Limb (tissue), 2 donors: ENCODE data around the gene DLG2.
"Not testable (repeated sequence)": the region's sequence is repeated elsewhere in the genome, so short reads cannot be mapped to it uniquely, and the experiment has no call there.

Experiments used
- DNase-seq, 2 donors: peaks; one replicate each; pipeline ENCODE4 v3.0.0-alpha.2; 2016; ENCODE audit errors: extremely low spot score in 2 of 2

DLG2 gene

DNA sequence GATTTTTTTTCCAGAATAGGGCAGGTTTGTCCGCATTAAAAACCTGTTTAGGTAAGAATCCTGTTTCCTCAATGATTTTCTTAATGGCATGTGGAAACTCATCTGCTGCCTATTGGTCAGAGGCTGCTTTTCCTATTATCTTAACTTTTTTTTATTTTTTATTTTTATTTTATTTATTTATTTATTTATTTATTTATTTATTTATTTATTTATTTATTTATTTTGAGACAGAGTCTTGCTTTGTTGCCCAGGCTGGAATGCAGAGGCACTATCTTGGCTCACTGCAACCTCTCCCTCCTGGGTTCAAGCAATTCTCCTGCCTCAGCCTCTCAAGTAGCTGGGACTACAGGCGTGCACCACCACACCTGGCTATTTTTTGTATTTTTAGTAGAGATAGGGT lies 389.1 kb downstream of the DLG2 start:
- not testable (repeated sequence) for DNase-seq

DNA sequence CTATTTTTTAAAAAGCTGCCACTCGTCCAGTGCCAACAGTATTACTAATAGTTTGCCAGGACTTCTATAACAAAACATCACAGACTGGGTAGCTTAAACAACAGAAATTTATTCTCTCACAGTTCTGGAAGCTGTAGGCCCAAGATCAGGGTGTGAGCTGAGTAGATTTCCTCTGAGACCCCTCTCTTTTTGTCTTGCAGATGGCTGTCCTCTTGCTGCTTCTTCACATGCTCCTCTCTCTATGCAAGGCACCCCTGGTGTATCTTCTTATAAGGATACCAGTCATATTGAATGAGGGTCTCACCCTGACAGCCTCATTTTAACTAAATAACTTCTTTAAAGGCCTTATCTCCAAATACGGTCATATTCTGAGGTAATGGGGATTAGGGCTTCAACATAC lies 390.9 kb downstream of the DLG2 start:
- DNase-seq, result no peak

DNA sequence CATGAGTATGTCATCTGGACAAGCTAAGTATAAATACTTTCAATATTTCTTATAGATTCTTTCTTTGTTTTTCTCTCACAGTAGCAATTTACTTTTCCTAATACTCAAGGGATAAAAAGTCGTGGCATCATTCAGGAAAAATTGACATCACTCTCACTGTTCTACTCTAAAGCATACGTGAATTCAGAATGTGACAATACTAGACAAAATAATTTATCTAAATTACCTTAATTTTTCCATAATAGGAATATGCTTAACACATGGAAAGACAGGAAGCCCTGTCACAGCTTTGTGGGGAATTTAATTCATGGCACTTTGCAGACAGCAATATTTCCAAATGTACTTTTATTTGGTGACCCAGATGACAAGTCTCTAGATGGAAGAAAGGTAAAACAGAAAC lies 394.6 kb downstream of the DLG2 start:
- no peak for DNase-seq

DNA sequence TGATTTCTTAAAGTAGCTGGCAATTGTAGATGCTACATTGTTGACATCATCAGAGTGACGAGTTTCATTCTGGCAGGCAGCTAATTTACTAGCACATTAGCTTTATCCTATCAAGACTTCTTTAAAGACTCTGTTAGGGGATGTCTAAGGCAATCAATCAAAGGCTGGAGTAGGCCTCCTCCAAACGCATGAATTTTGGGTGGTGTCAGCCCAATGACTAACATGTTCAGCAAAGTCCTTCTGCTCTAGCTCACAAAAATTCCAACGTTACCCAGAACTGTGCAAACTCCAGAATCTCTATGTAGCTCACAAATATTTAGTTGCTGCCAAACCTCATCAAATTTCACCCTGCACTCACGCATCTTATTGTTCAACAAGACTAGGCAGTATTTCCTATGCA lies 395.6 kb downstream of the DLG2 start:
- no peak for DNase-seq

DNA sequence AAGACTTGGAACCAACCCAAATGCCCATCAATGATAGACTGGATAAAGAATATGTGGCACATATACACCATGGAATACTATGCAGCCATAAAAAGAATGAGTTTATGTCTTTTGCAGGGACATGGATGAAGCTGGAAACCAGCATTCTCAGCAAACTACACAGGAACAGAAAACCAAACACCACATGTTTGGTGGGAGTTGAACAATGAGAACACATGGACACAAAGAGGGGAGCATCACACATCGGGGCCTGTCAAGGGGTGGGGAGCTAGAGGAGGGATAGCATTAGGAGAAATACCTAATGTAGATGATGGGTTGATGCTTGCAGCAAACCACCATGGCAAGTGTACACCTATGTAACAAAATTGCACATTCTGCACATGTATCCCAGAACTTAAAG lies 397.4 kb downstream of the DLG2 start:
- not testable (repeated sequence) for DNase-seq

DNA sequence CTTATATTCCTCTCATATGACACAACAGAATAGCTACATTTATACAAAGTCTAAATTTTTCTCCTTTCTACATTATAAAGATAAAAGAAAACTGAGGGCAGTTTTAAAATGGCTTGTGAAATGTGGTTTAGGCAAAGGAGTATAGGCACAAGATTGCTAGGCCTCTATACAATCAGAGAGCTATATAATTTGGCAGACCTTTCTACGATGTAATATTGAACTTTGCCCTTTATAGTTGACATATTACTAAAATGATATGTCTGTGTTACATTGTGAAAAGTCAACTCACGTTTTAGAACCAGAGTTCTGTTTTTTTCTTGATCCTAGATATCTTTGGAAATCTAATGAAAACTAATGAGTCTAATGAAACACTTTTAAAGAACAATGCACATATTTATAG lies 430.2 kb downstream of the DLG2 start:
- DNase-seq, result no peak

DNA sequence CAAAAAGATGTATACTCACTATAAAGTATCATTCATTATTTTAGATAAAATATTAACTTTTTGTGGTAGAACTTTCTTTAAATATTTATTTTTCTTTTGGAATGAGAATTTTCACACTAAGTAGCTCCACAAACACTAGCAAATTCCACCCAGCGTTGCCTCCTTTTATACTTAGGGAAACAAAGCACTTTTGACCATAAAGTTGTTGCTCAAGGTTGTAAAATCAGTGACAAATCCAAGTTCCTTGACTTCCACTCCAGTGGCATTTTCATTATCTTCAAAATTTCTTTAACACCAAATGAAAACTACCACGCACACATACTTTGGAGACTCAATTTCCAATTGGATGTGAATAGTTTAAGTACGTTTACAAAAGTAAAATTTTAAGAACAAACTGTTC lies 431.2 kb downstream of the DLG2 start:
- DNase-seq, result no peak

DNA sequence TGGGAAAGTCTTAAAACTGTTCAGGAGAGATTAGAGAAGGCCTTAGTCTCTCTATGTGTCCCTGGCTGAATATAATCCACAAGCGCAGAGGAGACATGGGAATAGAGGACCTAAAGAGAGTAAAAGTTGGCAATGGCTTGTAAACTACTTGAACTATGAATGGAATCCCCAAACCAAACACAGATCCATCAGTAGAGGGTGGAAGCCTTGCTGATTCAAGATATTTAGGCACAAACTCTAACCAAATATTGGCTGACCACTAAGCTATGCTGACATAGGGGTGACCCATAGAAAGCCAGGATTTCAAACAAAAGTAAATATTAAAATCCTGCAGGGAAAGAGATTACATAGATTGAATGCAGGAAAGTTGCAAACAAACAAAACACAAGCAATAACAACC lies 439.2 kb downstream of the DLG2 start:
- no peak for DNase-seq

DNA sequence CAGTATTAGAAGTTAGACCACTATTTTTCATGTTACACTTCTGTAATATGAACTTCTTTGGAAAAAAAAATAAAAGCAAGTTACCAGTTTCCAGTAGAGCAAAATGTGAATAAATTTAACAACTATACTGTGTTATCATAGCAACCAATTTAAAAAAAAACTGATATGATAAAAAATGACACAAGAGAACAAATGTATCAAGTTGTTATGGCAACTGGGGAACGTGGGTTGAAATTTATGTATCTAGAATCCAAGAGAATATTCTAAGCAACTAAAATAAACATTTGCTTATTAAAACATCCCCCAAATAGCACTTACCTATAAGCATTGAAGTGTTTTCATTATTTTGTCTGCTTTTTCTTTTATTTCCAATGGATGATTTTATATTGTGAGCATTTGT lies 442.4 kb downstream of the DLG2 start:
- no peak for DNase-seq

DNA sequence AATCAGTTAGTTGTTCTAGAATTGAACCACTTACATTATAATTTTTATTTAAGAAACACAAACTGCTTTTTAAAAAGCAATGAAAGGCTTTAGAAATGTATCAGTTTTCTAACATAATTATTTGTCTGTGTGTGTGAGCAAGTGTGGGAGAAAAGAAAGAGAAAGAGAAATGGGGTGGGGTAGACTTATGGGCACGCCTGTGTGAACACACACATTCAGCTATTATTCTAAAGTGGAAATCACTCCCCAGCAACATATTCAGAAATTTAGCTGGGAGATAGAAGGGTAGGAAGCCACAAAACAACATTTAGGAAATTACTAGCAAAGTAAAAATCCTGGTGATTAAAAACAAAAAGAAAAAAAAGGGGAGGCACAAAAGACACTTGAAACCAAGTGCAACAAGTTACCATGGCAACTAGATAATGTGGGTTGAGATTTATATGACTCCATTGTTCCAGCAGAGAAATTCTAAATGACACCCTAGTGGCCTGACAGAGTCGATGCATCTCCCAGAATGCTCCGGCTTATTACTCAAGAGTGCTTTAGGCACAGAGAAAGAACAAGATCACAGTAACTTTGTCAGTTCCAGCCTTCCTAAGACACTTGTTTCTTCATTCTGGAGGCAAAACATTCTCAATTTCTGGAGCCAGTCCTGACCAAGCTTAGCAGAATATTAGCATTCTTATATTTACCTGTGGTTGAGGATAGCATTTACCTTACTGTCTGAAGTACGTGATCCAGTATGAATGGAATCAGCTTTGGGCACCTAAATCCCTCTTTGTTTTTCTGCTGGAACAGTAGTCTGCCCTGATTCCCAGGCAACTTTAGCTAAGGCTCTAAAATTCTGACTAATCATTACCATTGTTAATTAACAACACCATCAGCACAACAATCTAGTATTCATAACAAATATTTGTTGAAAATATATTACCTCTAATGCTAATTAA lies 444.4 kb downstream of the DLG2 start:
- DNase-seq, result peak in 1 of 2 donors; percentile 8

DNA sequence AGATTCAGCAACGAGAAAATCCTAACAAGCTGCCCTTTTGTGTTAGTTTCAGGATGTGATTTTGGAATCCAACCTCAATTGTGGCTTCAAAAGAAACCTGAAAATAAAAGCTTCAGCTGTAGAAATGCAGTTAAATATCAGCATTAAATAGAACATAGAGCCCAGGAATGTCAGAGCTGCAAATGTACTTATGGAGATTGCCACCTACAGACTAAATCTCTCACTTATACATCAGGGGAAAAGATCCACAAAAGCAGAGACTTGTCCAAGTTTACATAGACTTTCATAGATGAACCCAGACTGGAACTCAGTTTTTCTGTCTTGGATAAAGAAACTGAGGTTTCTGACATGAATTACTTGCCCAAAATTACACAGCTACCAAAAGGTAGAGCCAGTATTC lies 446.6 kb downstream of the DLG2 start:
- DNase-seq, result no peak

DNA sequence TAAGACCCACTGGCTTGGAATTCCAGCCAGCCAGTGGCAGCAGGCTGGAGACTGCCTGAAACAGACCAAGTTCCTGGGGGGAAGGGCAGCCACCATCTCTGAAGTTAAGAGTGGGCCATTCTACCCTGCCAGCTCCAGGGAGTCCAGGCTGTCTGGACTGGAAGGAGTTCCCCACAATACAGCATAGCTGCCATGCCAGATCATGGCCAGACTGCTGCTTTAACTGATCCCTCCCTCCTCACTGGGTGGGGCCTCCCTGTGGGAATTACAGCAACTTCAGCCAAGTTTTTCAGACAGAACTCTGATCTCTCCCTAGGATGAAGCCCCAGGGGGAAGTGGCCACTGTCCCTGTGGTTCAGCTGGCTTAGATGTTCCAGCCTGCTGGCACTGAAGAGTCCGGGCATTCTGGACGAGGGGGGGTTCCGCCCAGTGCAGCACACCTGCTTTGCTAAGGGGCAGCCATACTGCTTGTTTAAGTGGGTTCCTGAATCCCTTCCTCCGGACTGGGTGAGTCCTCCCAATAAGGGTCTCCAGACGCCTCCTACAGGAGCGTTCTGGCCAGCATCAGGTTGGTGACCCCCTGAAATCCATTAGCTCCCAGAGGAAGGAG lies 455.4 kb downstream of the DLG2 start:
- no peak for DNase-seq

DNA sequence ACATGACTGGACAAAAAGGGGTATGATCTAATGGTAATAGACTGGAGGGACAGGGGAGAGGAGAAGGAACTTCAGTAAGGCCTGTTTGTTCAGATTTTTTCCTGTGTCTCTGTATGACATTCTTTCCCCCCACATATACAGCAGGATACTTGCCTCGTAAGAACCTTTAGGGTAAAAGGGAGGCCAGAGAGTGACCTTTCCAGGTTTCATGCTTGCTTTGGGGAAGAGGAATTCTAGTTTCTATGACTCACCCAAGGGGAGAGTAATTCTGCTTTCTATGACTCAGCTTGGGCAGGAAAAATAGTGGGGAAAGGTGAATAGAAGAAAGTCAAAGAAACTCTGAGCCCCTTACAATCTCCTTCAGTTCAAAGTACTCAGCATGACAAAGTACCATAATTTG lies 457.0 kb downstream of the DLG2 start:
- DNase-seq, result no peak

DNA sequence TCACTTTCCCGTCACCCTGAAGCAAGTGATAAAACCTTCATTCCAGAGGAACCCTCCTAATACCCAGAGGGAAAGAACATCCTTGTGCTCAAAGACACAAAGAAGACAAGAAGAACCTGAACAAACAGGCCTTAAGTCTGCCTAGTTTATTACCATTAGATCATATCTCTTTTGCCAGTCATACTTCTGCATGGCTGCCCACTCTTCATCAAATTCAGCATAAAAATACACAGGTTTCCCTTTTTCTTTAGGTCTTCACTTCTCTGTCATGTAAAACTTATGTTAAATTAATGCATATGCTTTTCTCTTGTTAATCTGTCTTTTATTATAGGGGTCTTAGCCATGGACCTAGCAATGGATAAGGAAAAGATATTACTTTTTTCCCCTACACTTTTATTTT lies 459.7 kb downstream of the DLG2 start:
- DNase-seq, result no peak

DNA sequence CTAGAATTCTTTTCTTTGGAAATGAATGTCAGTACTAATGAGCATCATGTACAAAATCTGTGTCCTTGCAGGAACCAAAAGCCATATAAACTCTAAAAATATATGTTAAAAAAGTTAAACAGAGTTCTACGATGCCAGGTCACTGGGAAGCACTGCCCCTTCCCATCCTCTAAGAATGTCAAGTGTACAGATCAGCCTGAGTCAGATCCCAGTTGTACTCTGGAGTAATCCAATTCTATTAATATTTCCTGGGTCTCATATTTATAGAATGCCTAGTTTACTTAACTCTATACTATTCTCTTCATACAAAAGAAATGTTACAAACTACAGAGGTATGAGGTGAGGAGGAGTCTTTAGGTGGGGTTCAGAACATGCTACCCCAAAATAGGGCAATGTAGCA lies 460.1 kb downstream of the DLG2 start:
- no peak for DNase-seq

DNA sequence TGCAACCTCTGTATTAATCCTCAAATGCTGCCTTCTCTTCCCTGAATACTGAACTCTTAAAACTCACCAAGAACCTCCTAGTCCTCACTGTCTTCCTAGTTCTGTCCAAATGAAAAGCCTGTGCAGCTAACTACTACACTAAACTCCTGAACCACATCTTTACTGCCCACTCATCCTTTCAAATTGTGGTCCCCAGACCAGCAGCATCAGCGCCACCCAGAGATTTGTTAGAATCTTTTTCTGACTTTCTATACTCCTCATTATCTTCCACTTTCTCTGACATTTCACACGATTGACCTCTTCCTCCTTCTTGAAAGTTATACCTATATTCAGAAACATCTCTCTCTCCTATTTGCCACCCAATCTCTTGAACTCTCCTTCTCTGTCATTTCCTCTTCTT lies 461.3 kb downstream of the DLG2 start:
- no peak for DNase-seq

DNA sequence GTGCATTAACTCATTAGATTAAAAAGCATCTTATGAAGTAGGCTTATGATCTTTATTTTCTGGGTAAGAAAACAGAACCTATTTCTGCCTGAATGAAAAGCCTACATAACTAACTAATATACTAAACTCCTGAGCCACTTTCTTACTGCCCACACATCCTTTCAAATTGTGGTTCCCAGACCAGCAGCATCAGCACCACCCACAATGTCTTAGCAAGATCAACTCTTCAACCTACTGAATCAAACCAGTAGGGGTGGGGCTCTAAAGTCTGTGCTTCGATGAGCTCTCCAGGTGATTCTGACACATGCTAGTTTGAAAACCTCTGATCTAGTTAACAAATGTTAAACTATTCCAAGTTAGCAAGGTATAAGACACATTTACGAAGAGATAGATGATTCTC lies 462.4 kb downstream of the DLG2 start:
- no peak for DNase-seq

DNA sequence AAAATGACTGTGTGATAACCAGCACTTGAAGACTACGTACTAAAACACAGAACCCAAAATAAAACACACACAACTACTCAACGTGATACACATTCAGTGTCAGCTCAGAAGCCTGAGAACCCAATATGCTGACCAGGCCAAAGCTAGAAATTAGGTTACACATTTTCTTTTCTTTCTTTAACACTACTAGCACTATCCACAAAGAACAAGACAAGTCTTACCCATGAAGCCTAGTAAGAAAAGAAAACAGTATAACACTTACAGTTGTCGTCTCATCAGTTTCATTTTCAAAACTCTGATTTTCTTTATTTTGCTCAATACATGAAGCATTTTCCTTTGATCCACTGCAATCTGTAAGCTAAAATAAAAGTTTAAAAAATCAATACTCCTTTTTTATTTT lies 472.9 kb downstream of the DLG2 start:
- no peak for DNase-seq

DNA sequence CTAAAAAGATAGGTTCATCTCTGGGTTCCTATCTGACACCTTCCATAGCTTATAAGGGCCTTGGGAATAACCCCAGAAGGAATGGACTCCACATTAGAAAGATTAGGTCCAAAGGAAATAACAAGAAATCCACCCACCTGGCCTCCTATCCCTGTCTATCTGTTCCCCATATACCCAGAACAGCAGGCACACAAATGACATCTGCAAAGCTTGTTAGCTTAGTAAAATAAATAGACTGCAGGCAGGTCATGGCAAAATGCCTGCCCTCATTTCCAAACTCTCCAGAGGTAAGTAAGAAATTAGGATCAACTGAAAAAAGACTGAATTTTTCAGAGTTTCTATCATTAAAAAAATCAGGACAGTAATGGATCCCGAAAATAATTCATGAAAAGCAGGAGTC lies 489.5 kb downstream of the DLG2 start:
- no peak for DNase-seq

DNA sequence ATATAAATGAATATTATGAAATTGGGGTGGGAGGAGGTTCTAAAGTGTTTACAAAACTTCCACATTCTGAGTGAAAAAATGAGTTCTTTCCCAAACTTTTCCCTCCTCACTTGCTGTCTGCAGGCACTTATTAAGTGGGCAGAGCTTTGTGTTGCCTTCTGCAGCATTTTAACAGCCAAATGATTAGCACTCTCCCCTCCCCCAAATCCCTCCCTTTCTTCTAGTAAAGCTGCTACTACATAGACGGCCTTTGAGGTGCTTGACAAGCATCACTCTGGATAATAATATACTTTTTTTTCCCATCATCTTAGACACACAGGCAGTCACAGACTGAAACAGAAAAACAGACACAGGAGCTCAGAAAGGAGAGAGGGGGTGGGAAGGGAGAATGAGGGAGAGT lies 493.5 kb downstream of the DLG2 start:
- DNase-seq, result peak in 1 of 2 donors; percentile 7

DNA sequence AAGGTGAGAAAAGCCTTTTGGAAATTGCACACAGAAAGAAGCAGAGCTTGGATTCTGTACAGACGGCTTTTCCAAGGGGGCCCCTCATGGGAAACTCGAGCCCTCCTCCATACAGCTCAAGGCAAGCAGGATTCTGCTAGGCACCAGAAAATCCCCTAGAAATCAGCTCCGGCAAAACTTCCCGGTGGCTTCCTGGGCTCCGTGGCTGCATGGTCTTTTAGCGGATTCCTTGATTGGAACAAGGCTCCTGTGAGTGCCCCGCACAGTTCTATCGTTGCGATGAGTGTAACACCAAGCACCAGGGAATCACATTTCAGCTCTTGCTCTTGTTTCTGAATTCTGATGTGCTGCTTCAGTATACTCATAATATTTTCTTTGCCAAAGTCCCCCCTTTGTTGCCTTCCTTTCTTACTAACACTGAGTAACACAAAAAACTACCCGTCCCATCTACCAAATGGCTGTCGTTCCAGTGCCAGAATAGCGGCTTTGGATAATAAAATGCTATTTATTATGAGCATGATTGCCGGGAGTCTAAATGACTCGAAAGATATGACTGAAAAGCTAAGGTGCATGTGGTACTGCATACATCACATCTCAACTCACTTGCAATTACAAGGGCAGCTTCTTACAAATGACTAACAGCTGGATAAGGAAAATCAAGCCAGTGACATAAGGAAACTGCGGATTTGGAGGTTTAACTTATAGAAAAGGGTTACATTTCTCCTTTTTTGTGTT lies 494.1 kb downstream of the DLG2 start:
- DNase-seq, result peak; percentile 30 to 52

DNA sequence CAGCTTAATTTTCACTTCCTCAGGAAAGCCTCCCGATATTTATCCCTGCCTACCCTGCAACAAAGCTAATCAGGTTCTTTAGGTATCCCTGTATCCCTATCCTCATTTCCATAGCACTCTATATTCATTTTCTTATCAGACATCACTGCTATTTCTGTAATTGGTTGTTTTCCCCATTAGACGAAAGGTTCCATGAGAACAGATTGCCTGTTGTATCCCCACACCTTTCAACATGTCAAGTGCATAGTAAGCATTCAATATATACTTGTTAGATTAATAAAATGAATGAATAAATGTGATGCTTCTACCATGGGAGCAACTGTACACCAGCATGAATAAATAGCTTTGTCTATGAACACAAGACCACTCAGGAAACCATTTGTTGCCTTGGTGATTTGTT lies 499.8 kb downstream of the DLG2 start:
- no peak for DNase-seq
